Stimulated activated CD8-positive, alpha-beta memory T cell treated with anti-CD3 and anti-CD28 coated beads, Interleukin-7, amount 100 ng/mL, for 1 hour (primary cell): Measurements from ENCODE around the gene AQP11.

Experiments
- DNase-seq, 2 donors: peaks; one replicate each; pipeline ENCODE4 v3.0.0-alpha.2; 2020; ENCODE audit warnings: low read depth in 2 of 2

AQP11 gene

DNA sequence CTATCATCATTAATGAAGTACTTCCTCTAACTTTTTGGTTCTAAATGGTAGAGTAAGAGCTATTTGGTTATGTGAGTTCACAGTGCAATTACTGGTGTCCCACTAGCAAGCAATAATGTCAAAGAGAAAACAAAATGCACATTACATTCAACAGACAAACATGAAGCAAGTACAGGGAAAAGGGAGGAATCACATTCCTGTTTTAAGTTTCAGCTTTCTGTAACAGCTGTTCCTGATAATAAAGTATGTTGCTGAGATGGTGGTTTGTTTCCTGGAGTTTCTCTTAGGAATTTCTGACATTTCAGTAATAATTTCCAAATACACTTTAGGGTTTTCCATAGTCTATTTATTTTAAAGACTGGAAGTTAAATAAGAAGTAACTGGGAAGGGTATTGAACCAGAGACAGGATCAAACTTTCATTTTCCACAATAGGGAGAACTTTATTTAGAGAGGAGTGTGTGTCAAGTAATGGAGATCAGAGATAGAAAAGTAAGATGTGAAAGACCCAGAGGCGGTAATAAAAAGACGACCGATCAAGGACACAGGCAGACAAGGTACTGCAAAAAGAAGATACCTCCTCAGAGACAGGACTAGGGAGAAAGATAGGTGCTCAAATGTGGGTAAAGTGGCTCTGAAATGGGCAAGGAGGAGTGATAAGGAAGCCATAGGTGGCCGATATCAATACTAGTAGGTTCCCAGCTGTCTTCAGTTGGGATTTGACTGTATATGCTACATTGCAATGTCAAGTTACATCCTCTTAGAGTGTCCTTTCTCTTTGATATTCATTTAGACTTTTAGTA, 68.7 kb downstream of the AQP11 start:
- no peak for DNase-seq
